ENCODE results near the gene CD300LF. TPM values are rescaled to one million over a fixed set of nuclear protein-coding genes. Genes with fewer than 3 reads are reported as not detected.
A peak's percentile ranks its signal among the peaks of the same experiment; 100 is the strongest.

The CD300LF gene
- total RNA-seq, 1 experiment from 2014 or later = not detected

DNA sequence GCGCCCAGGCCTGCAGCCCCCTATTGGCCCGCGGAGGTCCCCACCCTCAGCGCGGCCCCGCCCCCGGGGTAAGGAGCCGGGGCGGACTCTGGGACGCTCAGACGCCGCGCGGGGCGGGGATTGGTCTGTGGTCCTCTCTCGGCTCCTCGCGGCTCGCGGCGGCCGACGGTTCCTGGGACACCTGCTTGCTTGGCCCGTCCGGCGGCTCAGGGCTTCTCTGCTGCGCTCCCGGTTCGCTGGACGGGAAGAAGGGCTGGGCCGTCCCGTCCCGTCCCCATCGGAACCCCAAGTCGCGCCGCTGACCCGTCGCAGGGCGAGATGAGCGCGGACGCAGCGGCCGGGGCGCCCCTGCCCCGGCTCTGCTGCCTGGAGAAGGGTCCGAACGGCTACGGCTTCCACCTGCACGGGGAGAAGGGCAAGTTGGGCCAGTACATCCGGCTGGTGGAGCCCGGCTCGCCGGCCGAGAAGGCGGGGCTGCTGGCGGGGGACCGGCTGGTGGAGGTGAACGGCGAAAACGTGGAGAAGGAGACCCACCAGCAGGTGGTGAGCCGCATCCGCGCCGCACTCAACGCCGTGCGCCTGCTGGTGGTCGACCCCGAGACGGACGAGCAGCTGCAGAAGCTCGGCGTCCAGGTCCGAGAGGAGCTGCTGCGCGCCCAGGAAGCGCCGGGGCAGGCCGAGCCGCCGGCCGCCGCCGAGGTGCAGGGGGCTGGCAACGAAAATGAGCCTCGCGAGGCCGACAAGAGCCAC is 36.0 kb upstream of the CD300LF start, which contains the start of gene NHERF1 (continued):
- TF ChIP-seq TCF7L2 (IDR thresholded peaks at IDR 0.05; ENCODE audit: borderline replicate concordance, extremely low read depth, insufficient read depth, insufficient read length) = no peak

DNA sequence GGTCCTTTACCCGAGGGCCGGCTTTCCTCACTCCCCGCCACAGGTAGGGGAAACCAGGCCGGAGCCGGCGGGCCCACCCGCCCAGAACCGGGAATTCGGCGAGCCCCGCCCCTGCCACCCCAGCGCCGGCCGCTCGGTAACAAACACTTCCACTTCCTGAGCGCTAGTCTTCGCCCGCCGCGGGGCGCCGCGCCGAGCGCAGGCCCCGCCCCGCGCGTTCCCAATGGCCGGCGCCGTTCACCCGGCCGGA is 35.5 kb upstream of the CD300LF start:
- ATAC-seq (no peak), DNase-seq (ENCODE audit: low read depth, low spot score) (no peak)
- Histone ChIP-seq H2AFZ (ENCODE audit: low read depth, low read length, poor library complexity, severe bottlenecking) (no peak overlapping the region), H3K4me1 (ENCODE audit: control insufficient read depth in 1 of 2, insufficient read depth in 2 of 2, low read length in 2 of 2) (peaks cover 34 to 61% of the 10 kb centered on the region in 2 experiments), H3K27ac (ENCODE audit: low read depth, low read length) (peak overlapping the region; percentile 53), H3K79me2 (ENCODE audit: insufficient read depth, low read length) (peaks cover 47% of the 10 kb centered on the region), H3K36me3 (ENCODE audit: control insufficient read depth in 1 of 2, insufficient read depth in 2 of 2, low read length in 2 of 2) (peaks cover 0 to 2% of the 10 kb centered on the region in 2 experiments; a peak in 2 of 4 replicates), H3K4me2 (ENCODE audit: low read length) (peak overlapping the region; percentile 87), H3K27me3 (ENCODE audit: insufficient read depth, low read length) (no peaks in the 10 kb centered on the region), H3K9me3 (ENCODE audit: control insufficient read depth in 1 of 2, insufficient read depth in 1 of 2, low read depth in 1 of 2, low read length in 2 of 2) (no peaks in the 10 kb centered on the region), H3K9me2 (ENCODE audit: insufficient read depth) (no peaks in the 10 kb centered on the region), H3K9ac (ENCODE audit: low read length) (peak overlapping the region; percentile 57), H4K20me1 (ENCODE audit: insufficient read depth) (peaks cover 3% of the 10 kb centered on the region; the same call in 1 of the 2 replicates), H3K4me3 (replicated peaks in 1 of 2; ENCODE audit: low read depth in 1 of 2, low read length in 2 of 2) (peak overlapping the region; percentile 49 to 74)
- ChIA-PET RAD21 (ENCODE audit: low non-redundant PET in 1 of 2, low total read pairs in 2 of 2, uncharacterized antibody in 2 of 2, unreplicated experiment in 2 of 2) (no interaction called here), CTCF (interaction anchor here (4.5 kb wide), 1 partner anchor 12 kb away, joined by 42 read pairs; the partner anchor contains the start of gene RAB37), POLR2A (interaction anchor here (0.9 to 3.2 kb wide), 3 partner anchors 10 to 26 kb away, joined by 3 to 12 read pairs (median 3); partner anchors contain the start of gene RAB37)
- no peak for TF ChIP-seq SIN3A (IDR thresholded peaks at IDR 0.05; ENCODE audit: low read depth)
- TF ChIP-seq ZNF274 (IDR thresholded peaks at IDR 0.05; ENCODE audit: low read depth, low read length) = no peak
- no peak for TF ChIP-seq SRF (IDR thresholded peaks at IDR 0.05; ENCODE audit: low read depth)
- no peak for TF ChIP-seq CBX3 (IDR thresholded peaks at IDR 0.05; ENCODE audit: low read depth)
- no peak for TF ChIP-seq POLR2AphosphoS5 (IDR thresholded peaks at IDR 0.05; ENCODE audit: low read depth, low read length)
- no peak for TF ChIP-seq EZH2phosphoT487 (IDR thresholded peaks at IDR 0.05; ENCODE audit: borderline replicate concordance)
- TF ChIP-seq ELF1 (IDR thresholded peaks at IDR 0.05; ENCODE audit: borderline replicate concordance, low read depth) = no peak
- TF ChIP-seq JUND (IDR thresholded peaks at IDR 0.05) = no peak
- TF ChIP-seq YY1 (IDR thresholded peaks at IDR 0.05; ENCODE audit: extremely low read depth, insufficient replicate concordance, low read depth, low read length) = no peak
- TF ChIP-seq EZH2 (IDR thresholded peaks at IDR 0.05) = no peak
- no peak for TF ChIP-seq CEBPB (IDR thresholded peaks at IDR 0.05; ENCODE audit: low read depth)
- TF ChIP-seq, protein P1, sequence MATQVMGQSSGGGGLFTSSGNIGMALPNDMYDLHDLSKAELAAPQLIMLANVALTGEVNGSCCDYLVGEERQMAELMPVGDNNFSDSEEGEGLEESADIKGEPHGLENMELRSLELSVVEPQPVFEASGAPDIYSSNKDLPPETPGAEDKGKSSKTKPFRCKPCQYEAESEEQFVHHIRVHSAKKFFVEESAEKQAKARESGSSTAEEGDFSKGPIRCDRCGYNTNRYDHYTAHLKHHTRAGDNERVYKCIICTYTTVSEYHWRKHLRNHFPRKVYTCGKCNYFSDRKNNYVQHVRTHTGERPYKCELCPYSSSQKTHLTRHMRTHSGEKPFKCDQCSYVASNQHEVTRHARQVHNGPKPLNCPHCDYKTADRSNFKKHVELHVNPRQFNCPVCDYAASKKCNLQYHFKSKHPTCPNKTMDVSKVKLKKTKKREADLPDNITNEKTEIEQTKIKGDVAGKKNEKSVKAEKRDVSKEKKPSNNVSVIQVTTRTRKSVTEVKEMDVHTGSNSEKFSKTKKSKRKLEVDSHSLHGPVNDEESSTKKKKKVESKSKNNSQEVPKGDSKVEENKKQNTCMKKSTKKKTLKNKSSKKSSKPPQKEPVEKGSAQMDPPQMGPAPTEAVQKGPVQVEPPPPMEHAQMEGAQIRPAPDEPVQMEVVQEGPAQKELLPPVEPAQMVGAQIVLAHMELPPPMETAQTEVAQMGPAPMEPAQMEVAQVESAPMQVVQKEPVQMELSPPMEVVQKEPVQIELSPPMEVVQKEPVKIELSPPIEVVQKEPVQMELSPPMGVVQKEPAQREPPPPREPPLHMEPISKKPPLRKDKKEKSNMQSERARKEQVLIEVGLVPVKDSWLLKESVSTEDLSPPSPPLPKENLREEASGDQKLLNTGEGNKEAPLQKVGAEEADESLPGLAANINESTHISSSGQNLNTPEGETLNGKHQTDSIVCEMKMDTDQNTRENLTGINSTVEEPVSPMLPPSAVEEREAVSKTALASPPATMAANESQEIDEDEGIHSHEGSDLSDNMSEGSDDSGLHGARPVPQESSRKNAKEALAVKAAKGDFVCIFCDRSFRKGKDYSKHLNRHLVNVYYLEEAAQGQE (IDR thresholded peaks at IDR 0.05; ENCODE audit: low read depth) = no peak
- no peak for TF ChIP-seq SP1 (IDR thresholded peaks at IDR 0.05; ENCODE audit: low read depth)
- BruUV-seq (replicated peaks) = no TSS peak
- intact Hi-C loops (cut with micrococcal nuclease) = no loop called here
